Tibial nerve (tissue), 4 donors: ENCODE data around the gene CYS1.

Source experiments
- CTCF ChIP-seq, 5 experiments: fragments of 200-600 bp in 3 of 5; fragments of 450-650 bp in 2 of 5; sonication (generic) in 3 of 5; IDR thresholded peaks; one replicate each; pipeline ENCODE4 v1.5.1; 2016 to 2019; ENCODE audit warnings: antibody characterized with exemption in 5 of 5, mild to moderate bottlenecking in 3 of 5, moderate library complexity in 2 of 5
- EP300 ChIP-seq, 2 donors: sonication (generic); formaldehyde crosslinking; IDR thresholded peaks; one replicate each; pipeline ENCODE4 v1.6.1; 2017; ENCODE audit warnings: antibody characterized with exemption in 2 of 2, mild to moderate bottlenecking in 1 of 2
- POLR2A ChIP-seq, 2 donors: fragments of 450-650 bp; IDR thresholded peaks; one replicate each; pipeline ENCODE4 v1.6.1; 2017; ENCODE audit warnings: antibody characterized with exemption in 2 of 2, mild to moderate bottlenecking in 2 of 2, moderate library complexity in 2 of 2

- TF ChIP-seq CTCF (IDR thresholded peaks at IDR 0.05) (no peak), EP300 (IDR thresholded peaks at IDR 0.05) (no peak), POLR2A (IDR thresholded peaks at IDR 0.05) (no peak)
Measured at GRCh38 chr2:10065773-10066055, 14.5 kb downstream of the CYS1 start.
